ENCODE measurements around the gene DDAH1. TPM values are rescaled to one million over a fixed set of nuclear protein-coding genes. Genes with fewer than 3 reads are reported as not detected.

Gene DDAH1
- total and polyA plus RNA-seq, 11 donors, result 5.7 to 33.9 (median 16.1) TPM

DNA sequence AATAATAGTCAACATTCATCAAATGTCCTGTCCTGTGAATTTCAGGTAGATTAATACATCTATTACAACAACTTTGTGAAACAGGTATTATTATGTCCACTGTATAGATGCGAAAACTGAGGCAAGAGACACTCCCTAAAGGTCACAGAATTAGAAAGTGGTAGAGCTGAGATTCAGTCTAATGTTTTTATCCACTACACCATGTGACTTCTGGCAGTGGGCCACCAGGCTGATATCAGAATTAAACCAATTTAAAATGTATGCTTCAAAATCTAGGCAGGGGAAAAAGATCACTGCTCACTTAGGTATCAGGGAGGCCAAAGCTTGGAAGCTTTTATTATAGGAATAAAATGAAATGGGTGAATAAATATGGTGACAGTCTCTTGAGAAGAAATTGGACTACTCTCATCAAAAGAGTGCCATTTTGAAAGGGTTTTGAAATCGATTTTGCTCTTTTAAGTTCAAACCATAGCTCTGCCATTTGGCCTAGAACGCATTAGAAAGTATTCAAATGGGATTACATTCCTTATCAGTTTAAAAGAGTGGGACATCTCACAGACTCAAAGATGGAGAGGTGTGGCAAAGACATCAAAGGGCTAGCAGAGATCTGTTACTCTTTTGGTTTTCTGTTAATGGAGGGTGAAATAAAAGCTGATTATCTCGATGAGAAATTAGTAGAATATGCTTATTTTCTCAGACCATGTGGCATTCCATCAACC, 1.9 kb downstream of the DDAH1 start:
- intact Hi-C loops (cut with DNase I), result loop anchor here in 2 of 10 donors (5.0 to 10.0 kb wide), 3 partner anchors 56 to 158 kb away; partner anchors contain the start of gene CCN1 (in 1 of the 2)
- DNase-seq (no peak), ATAC-seq (no peak)
- peaks cover 0 to 23% (median 12%) of the 10 kb centered on the region in 12 donors for H3K4me1 ChIP-seq
- peak overlapping the region in 1 of 12 donors; percentile 62 for H3K27ac ChIP-seq
- H3K27me3 ChIP-seq, result peaks cover 0 to 30% (median 0%) of the 10 kb centered on the region in 9 donors
- WGBS, 4 donors, result 88 to 94% (median 91%) methylated on average over 4 of the region's 4 CpGs
- TF ChIP-seq POLR2A (IDR thresholded peaks at IDR 0.05), result no peak
- TF ChIP-seq, protein P1, sequence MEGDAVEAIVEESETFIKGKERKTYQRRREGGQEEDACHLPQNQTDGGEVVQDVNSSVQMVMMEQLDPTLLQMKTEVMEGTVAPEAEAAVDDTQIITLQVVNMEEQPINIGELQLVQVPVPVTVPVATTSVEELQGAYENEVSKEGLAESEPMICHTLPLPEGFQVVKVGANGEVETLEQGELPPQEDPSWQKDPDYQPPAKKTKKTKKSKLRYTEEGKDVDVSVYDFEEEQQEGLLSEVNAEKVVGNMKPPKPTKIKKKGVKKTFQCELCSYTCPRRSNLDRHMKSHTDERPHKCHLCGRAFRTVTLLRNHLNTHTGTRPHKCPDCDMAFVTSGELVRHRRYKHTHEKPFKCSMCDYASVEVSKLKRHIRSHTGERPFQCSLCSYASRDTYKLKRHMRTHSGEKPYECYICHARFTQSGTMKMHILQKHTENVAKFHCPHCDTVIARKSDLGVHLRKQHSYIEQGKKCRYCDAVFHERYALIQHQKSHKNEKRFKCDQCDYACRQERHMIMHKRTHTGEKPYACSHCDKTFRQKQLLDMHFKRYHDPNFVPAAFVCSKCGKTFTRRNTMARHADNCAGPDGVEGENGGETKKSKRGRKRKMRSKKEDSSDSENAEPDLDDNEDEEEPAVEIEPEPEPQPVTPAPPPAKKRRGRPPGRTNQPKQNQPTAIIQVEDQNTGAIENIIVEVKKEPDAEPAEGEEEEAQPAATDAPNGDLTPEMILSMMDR (IDR thresholded peaks at IDR 0.05), result no peak
- no peaks in the 10 kb centered on the region for H3K9me3 ChIP-seq
- peak overlapping the region in 5 of 12 donors; percentile 67 to 77 (median 73) for H3K4me3 ChIP-seq
- no peaks in the 10 kb centered on the region for H3K36me3 ChIP-seq

DNA sequence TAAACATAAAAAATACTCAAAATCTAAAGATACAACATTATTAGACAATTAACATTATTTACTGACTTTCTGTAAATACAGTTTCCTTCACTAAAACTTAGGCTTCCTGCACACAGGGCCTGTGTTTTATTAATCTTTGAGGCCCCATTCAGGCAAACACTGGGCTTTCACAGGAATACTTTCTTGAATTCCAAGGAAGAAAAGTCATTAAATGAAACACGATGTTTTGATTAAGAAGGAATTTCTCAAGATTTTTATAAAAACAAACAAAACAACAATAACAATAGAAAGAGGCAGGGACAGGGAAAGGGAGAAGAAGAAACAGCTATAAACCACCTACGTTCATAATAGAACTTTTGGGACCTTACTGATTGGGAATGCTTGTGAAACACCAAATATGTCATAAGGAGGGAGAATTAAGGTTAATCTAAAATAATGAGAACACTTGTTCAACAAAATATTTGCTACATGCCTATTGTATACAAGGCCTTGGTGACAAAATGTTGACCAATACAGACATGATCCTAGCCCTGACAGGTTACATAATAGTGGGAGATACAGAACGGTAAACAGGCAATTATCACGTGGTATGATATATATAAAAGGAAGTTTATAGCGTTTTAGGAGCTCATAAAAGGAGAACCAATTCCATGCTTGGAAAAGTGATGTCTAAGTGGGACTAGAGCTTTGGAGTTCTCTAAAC, 3.6 kb downstream of the DDAH1 start:
- WGBS, 4 donors, result 61 to 74% (median 71%) methylated on average over 5 of the region's 5 CpGs
- no peak for TF ChIP-seq POLR2A (IDR thresholded peaks at IDR 0.05)
- TF ChIP-seq, protein P1 (IDR thresholded peaks at IDR 0.05), result no peak
- peaks cover 0 to 23% (median 12%) of the 10 kb centered on the region in 12 donors for H3K4me1 ChIP-seq
- no peak overlapping the region for H3K4me3 ChIP-seq
- intact Hi-C loops (cut with DNase I), result loop anchor here in 2 of 10 donors (5.0 to 10.0 kb wide), 3 partner anchors 54 to 157 kb away; partner anchors contain the start of gene CCN1 (in 1 of the 2)
- no peaks in the 10 kb centered on the region for H3K9me3 ChIP-seq
- H3K27me3 ChIP-seq, result peaks cover 0 to 30% (median 0%) of the 10 kb centered on the region in 9 donors
- DNase-seq, result no peak
- H3K36me3 ChIP-seq, result no peaks in the 10 kb centered on the region
- H3K27ac ChIP-seq, result no peak overlapping the region
- ATAC-seq, result no peak

DNA sequence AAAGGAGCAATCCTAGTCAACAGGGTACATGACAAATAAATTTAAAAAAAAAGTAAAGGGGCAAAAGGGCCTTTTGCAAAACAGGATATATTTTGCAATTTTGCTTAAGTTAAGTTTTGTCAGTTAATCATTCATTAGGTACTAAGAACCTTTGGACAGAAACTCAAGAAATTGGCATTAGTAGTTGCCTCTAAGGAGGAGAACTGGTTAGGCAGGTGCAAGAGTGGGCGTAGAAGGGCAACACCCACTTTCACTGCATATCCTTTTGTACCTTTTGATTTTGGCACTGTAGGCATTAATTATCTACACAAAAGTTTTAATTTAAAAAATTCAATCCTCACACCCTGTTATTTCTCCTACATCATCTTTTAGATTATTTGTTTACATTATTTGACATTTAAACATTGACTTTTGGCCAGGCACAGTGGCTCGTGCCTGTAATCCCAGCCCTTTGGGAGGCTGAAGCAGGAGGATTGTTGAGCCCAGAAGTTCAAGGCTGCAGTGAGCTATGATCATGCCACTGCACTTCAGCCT, 4.3 kb downstream of the DDAH1 start:
- 88 to 94% (median 93%) methylated on average over 2 of the region's 2 CpGs for WGBS, 4 donors
- H3K4me1 ChIP-seq, result peaks cover 0 to 22% (median 11%) of the 10 kb centered on the region in 12 donors
- DNase-seq (no peak), ATAC-seq (no peak)
- no peaks in the 10 kb centered on the region for H3K36me3 ChIP-seq
- no peaks in the 10 kb centered on the region for H3K9me3 ChIP-seq
- H3K4me3 ChIP-seq, result no peak overlapping the region
- intact Hi-C loops (cut with DNase I), result loop anchor here in 2 of 10 donors (5.0 to 10.0 kb wide), 3 partner anchors 53 to 156 kb away; partner anchors contain the start of gene CCN1 (in 1 of the 2)
- no peak for TF ChIP-seq POLR2A (IDR thresholded peaks at IDR 0.05)
- TF ChIP-seq, protein P1 (IDR thresholded peaks at IDR 0.05), result no peak
- H3K27me3 ChIP-seq, result peaks cover 0 to 26% (median 0%) of the 10 kb centered on the region in 9 donors
- no peak overlapping the region for H3K27ac ChIP-seq

DNA sequence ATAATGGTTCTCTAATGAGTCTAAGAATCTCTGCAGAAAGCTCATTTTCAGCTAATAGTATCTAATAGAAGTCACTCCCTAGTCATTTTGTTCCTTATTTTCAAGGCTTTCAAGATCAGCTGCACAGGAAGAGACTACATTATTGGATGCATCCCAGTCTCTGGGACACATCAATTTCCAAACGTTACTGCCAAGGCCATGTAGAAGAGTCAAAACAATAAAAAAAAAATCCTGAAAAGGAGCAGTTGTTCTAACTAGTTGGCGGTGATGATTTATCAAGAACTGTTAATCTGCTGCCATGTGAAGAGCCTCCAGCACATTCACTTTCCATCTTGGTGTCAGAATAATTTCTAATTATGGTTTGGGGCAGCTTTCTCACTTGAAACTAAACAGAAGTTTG, 5.7 kb downstream of the DDAH1 start:
- 34 to 50% (median 47%) methylated on average over 2 of the region's 2 CpGs for WGBS, 4 donors
- no peaks in the 10 kb centered on the region for H3K36me3 ChIP-seq

More for the DNA sequence above, 5.7 kb downstream of the DDAH1 start:
- intact Hi-C loops (cut with DNase I), result no loop called here
- Histone ChIP-seq H3K4me1 (peaks cover 0 to 18% (median 9%) of the 10 kb centered on the region in 12 donors), H3K4me3 (no peak overlapping the region), H3K27me3 (peaks cover 0 to 16% (median 0%) of the 10 kb centered on the region in 9 donors), H3K9me3 (no peaks in the 10 kb centered on the region), H3K27ac (peak overlapping the region in 2 of 12 donors; percentile 1 to 15)
- DNase-seq (no peak), ATAC-seq (peak in 2 of 4 donors; percentile 9 to 48)
- TF ChIP-seq, protein P1 (IDR thresholded peaks at IDR 0.05), result no peak
- TF ChIP-seq POLR2A (IDR thresholded peaks at IDR 0.05), result no peak

Measured in heart left ventricle (tissue), 16 donors.